Measurements from ENCODE around the gene PLCH1.

The PLCH1 gene

GRCh38 chr3:155327430-155327829, 417.4 kb downstream of the PLCH1 start:
- no peak overlapping the region for H3K9ac ChIP-seq (ENCODE audit: low read length in 2 of 2)
- H3K27me3 ChIP-seq (ENCODE audit: control insufficient read depth in 1 of 2, insufficient read depth in 2 of 2, low read length in 2 of 2), result no peaks in the 10 kb centered on the region
- no peaks in the 10 kb centered on the region for H3K4me1 ChIP-seq (ENCODE audit: control insufficient read depth, insufficient read depth, low read length)

GRCh38 chr3:155326901-155327300, 418.0 kb downstream of the PLCH1 start:
- no peaks in the 10 kb centered on the region for H3K36me3 ChIP-seq (ENCODE audit: control insufficient read depth in 2 of 2, insufficient read depth in 2 of 2, low read length in 2 of 2)
- no peaks in the 10 kb centered on the region for H3K27me3 ChIP-seq (ENCODE audit: control insufficient read depth in 1 of 2, insufficient read depth in 2 of 2, low read length in 2 of 2)
- no peak overlapping the region for H3K9ac ChIP-seq (ENCODE audit: low read length in 2 of 2)
- H3K27ac ChIP-seq (ENCODE audit: low read length), result no peak overlapping the region
- no peaks in the 10 kb centered on the region for H3K4me1 ChIP-seq (ENCODE audit: control insufficient read depth, insufficient read depth, low read length)
- H3K9me3 ChIP-seq (ENCODE audit: control insufficient read depth in 2 of 2, low read length in 2 of 2), result no peaks in the 10 kb centered on the region
- H3K4me3 ChIP-seq (ENCODE audit: low read length in 2 of 2), result no peak overlapping the region

More at GRCh38 chr3:155327430-155327829, 417.4 kb downstream of the PLCH1 start:
- Histone ChIP-seq H3K36me3 (ENCODE audit: control insufficient read depth in 2 of 2, insufficient read depth in 2 of 2, low read length in 2 of 2) (no peaks in the 10 kb centered on the region), H3K27ac (ENCODE audit: low read length) (no peak overlapping the region), H3K4me3 (ENCODE audit: low read length in 2 of 2) (no peak overlapping the region), H3K9me3 (ENCODE audit: control insufficient read depth in 2 of 2, low read length in 2 of 2) (no peaks in the 10 kb centered on the region)

- no peak overlapping the region for H3K27ac ChIP-seq (ENCODE audit: low read length)
- H3K36me3 ChIP-seq (ENCODE audit: control insufficient read depth in 2 of 2, insufficient read depth in 2 of 2, low read length in 2 of 2), result no peaks in the 10 kb centered on the region
- H3K4me3 ChIP-seq (ENCODE audit: low read length in 2 of 2), result no peak overlapping the region
- no peaks in the 10 kb centered on the region for H3K4me1 ChIP-seq (ENCODE audit: control insufficient read depth, insufficient read depth, low read length)
- no peaks in the 10 kb centered on the region for H3K9me3 ChIP-seq (ENCODE audit: control insufficient read depth in 2 of 2, low read length in 2 of 2)
- H3K9ac ChIP-seq (ENCODE audit: low read length in 2 of 2), result no peak overlapping the region
- no peaks in the 10 kb centered on the region for H3K27me3 ChIP-seq (ENCODE audit: control insufficient read depth in 1 of 2, insufficient read depth in 2 of 2, low read length in 2 of 2)
These were observed 418.6 kb downstream of the PLCH1 start for GRCh38 chr3:155326244-155326643.

Measured in stomach smooth muscle (tissue), 2 donors.